Islet precursor cell (in vitro differentiated cells): ENCODE measurements around the gene SCTR.

Experiments
- DNase-seq: peaks from one replicate; pipeline ENCODE4 v3.0.0-alpha.2; 2018

The SCTR gene

GRCh38 chr2:119486886-119487285 is 37.4 kb downstream of the SCTR start:
- peak; percentile 37 for DNase-seq

- peak; percentile 35 for DNase-seq
Observed at GRCh38 chr2:119486196-119486827, 38.0 kb downstream of the SCTR start.

GRCh38 chr2:119485336-119486110 is 38.8 kb downstream of the SCTR start:
- peak; percentile 49 for DNase-seq

- DNase-seq: peak; percentile 46
Observed at GRCh38 chr2:119484834-119485233, 39.4 kb downstream of the SCTR start.

- DNase-seq: peak; percentile 37
Observed at GRCh38 chr2:119483896-119484718, 40.2 kb downstream of the SCTR start.

- peak; percentile 42 for DNase-seq
Observed at GRCh38 chr2:119483395-119483753, 40.9 kb downstream of the SCTR start.

GRCh38 chr2:119482481-119483394 is 41.5 kb downstream of the SCTR start:
- DNase-seq: peak; percentile 82

GRCh38 chr2:119481501-119482455 is 42.5 kb downstream of the SCTR start:
- peak; percentile 49 for DNase-seq

- peak; percentile 52 for DNase-seq
Observed at GRCh38 chr2:119480718-119481142, 43.6 kb downstream of the SCTR start.

- DNase-seq: no peak
Observed at GRCh38 chr2:119480184-119480583, 44.1 kb downstream of the SCTR start.

- no peak for DNase-seq
Observed at GRCh38 chr2:119478978-119479295, 45.3 kb downstream of the SCTR start.

- DNase-seq: peak; percentile 48
Observed at GRCh38 chr2:119478188-119478977, 45.9 kb downstream of the SCTR start.

- peak; percentile 31 for DNase-seq
Observed at GRCh38 chr2:119477113-119477505, 47.2 kb downstream of the SCTR start.

GRCh38 chr2:119476301-119477112 is 47.8 kb downstream of the SCTR start:
- DNase-seq: peak; percentile 89

GRCh38 chr2:119475857-119476244 is 48.4 kb downstream of the SCTR start:
- DNase-seq: no peak

GRCh38 chr2:119475225-119475856 is 48.9 kb downstream of the SCTR start:
- DNase-seq: peak; percentile 50

GRCh38 chr2:119474371-119475224 is 49.7 kb downstream of the SCTR start:
- peak; percentile 43 for DNase-seq
